ENCODE measurements around the gene SMCR8. TPM values are rescaled to one million over a fixed set of nuclear protein-coding genes. Genes with fewer than 3 reads are reported as not detected.

Gene SMCR8
- total and polyA plus RNA-seq, 2 donors (not counting 3 experiments of a cell fraction or from before 2014, with no cell fraction given) = 9.5 to 17.6 TPM

GRCh38 chr17:18278867-18279266 is 36.2 kb upstream of the SMCR8 start:
- CTCF ChIA-PET = no interaction called here
- H3K9me1 ChIP-seq (replicated peaks; ENCODE audit: control insufficient read depth, extremely low read depth, insufficient read depth, low read length) = no peaks in the 10 kb centered on the region
- TF ChIP-seq GATA2 (IDR thresholded peaks at IDR 0.05; ENCODE audit: insufficient read depth, insufficient read length, low read depth, low read length) (no peak), MAX (IDR thresholded peaks at IDR 0.05; ENCODE audit: insufficient read depth, insufficient read length) (no peak), MYC (IDR thresholded peaks at IDR 0.05; ENCODE audit: low read depth, low read length) (no peak), POLR2A (IDR thresholded peaks at IDR 0.05; ENCODE audit: low read depth, low read length) (no peak), POLR2AphosphoS5 (IDR thresholded peaks at IDR 0.05; ENCODE audit: insufficient read depth, low read depth, low read length) (no peak), JUN (IDR thresholded peaks at IDR 0.05; ENCODE audit: borderline replicate concordance, insufficient read depth, insufficient read length, low read depth) (no peak), FOS (IDR thresholded peaks at IDR 0.05; ENCODE audit: borderline replicate concordance, insufficient read depth, low read length) (no peak), CTCF (IDR thresholded peaks at IDR 0.05; ENCODE audit: extremely low read depth in 1 of 2, insufficient read depth in 1 of 2, low read depth in 1 of 2, low read length in 2 of 2) (no peak), EZH2 (IDR thresholded peaks at IDR 0.05; ENCODE audit: borderline replicate concordance, low read depth, low read length, severe bottlenecking) (no peak)
- intact Hi-C loops (cut with micrococcal nuclease) = no loop called here
- H3K36me3 ChIP-seq (ENCODE audit: control insufficient read depth in 2 of 2, extremely low read depth in 1 of 2, insufficient read depth in 2 of 2, low read length in 2 of 2) = peaks cover 27 to 47% of the 10 kb centered on the region in 2 experiments
- H2AFZ ChIP-seq (ENCODE audit: low read depth, low read length) = no peak overlapping the region
- H3K79me2 ChIP-seq (ENCODE audit: control insufficient read depth, insufficient read depth, low read length) = no peaks in the 10 kb centered on the region
- no peaks in the 10 kb centered on the region for H3K27me3 ChIP-seq (ENCODE audit: control insufficient read depth in 2 of 2, insufficient read depth in 2 of 2, low read length in 2 of 2)
- no peaks in the 10 kb centered on the region for H4K20me1 ChIP-seq (replicated peaks; ENCODE audit: control insufficient read depth, extremely low read depth, insufficient read depth, low read length)
- no peaks in the 10 kb centered on the region for H3K4me1 ChIP-seq (ENCODE audit: control insufficient read depth, extremely low read depth, insufficient read depth, low read length)
- dilution Hi-C loops (cut with MboI; ENCODE audit: extremely low pct_ligation_motif_present, low sequenced_read_pairs) = no loop called here
- no peaks in the 10 kb centered on the region for H3K9me3 ChIP-seq (replicated peaks; ENCODE audit: control insufficient read depth, insufficient read depth, low read length)
- no peak for FAIRE-seq
- BruUV-seq (replicated peaks) = no TSS peak
- H3K27ac ChIP-seq (ENCODE audit: insufficient read depth, low read depth, low read length) = no peak overlapping the region
- no peak overlapping the region for H3K4me3 ChIP-seq (replicated peaks in 1 of 3; ENCODE audit: insufficient read depth in 1 of 3, low read depth in 1 of 3, low read length in 3 of 3)
- no peak overlapping the region for H3K9ac ChIP-seq (replicated peaks; ENCODE audit: extremely low read depth, insufficient read depth, low read length)
- no peak overlapping the region for H3K4me2 ChIP-seq (ENCODE audit: insufficient read depth, low read length)
- POLR2A ChIA-PET = interaction anchor here (0.6 kb wide), 1 partner anchor 13 kb away, joined by 3 read pairs; no protein-coding TSS in a partner anchor
- DNase-seq (ENCODE audit: low read depth, low spot score) = no peak
